ENCODE data around the gene RREB1.

DNA sequence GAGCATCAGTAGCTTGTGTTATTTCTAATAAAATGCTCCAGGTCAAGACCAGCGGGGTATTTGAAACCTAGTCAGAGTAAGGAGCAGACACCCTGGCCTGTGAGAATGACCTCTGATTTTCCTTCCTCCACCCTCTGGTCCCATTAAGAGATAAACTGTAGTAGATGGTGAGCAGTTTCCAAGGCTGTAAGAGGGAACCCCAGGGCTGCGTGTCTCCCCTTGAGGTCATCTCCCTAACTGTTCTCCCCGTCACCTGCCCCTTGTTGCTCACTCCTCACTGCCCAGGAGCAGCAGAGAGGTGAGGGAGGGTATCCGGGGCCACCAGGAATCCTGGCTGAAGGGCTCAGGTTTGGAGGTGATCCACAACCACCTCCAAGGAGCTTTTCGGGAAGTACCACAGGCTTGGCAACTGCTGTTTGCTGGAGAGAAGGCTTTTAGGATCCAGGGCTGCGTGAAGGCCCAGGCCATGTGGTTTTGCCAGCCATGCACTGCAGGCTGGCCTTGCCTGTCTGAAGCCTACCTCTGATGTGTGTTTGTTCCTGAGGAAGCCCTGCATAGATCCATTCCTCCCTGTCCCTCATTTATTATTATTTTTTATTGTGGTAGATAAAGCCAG is 62.5 kb downstream of the RREB1 start:
- TF ChIP-seq CTCF (IDR thresholded peaks at IDR 0.05 in 8 of 11, conservative IDR thresholded peaks at IDR 0.05 in 3 of 11), result no peak
- TF ChIP-seq POLR2A (IDR thresholded peaks at IDR 0.05), result no peak
- no peak for TF ChIP-seq POLR2AphosphoS5 (IDR thresholded peaks at IDR 0.05)
